ENCODE results near the gene CD22.

GRCh38 chr19:35330475-35330874 is 1.5 kb downstream of the CD22 start:
- TF ChIP-seq CTCF (IDR thresholded peaks at IDR 0.05) (no peak), POLR2A (IDR thresholded peaks at IDR 0.05) (no peak)

All from suprapubic skin (tissue), 3 donors.